AG04450 (cell line): ENCODE data around the gene PRKCZ. TPM values are rescaled to one million over a fixed set of nuclear protein-coding genes. Genes with fewer than 3 reads are reported as not detected.

Experiments
- CTCF ChIA-PET: fragments of 300-600, 350-600 bp; formaldehyde crosslinking; extraction: SDS; loops from one replicate; lab custom pipeline; 2022; ENCODE audit warnings: antibody characterized with exemption, inconsistent platforms; lab: Charles Lee
- POLR2A ChIA-PET: fragments of 350-600 bp; formaldehyde crosslinking; extraction: SDS; loops from one replicate; lab custom pipeline; 2021; ENCODE audit warnings: antibody characterized with exemption, inconsistent platforms; lab: Yijun Ruan, JAX
- DNase-seq: peaks from one replicate; pipeline ENCODE4 v3.0.0-alpha.2; 2011; ENCODE audit warnings: low read depth, low spot score
- H3K27ac ChIP-seq: one replicate; pipeline ENCODE4 v1.5.1; 2012; ENCODE audit warnings: low read depth, low read length, control low read depth
- H3K27me3 ChIP-seq: one replicate; pipeline ENCODE4 v1.6.0; 2012; ENCODE audit warnings: low read length; ENCODE audit not compliant: control insufficient read depth, insufficient read depth
- H3K4me3 ChIP-seq: 2 replicates; pipeline ENCODE4 v1.5.1; 2011; ENCODE audit warnings: mild to moderate bottlenecking, low read depth, low read length, control low read depth
- H3K9me3 ChIP-seq: 2 replicates; pipeline ENCODE4 v1.5.1; 2012; ENCODE audit warnings: low read length; ENCODE audit not compliant: control insufficient read depth, insufficient read depth
- CTCF ChIP-seq: IDR thresholded peaks from 2 replicates; pipeline ENCODE4 v1.5.1; 2011; ENCODE audit warnings: low read depth, low read length, control low read depth, inconsistent platforms
- polyA plus RNA-seq: library from polyadenylated mRNA; depleted of rRNA; stranded (reverse); fragments of >200 nt; gene quantifications from 2 replicates; pipeline ENCODE4 v1.2.3, GENCODE V29; 2011

PRKCZ gene
- polyA plus RNA-seq, 1 experiment = 3.0 TPM

- Histone ChIP-seq H3K27me3 (peaks cover 17% of the 10 kb centered on the region), H3K4me3 (no peak overlapping the region), H3K9me3 (no peaks in the 10 kb centered on the region; the same call in 1 of the 2 replicates), H3K27ac (no peak overlapping the region)
- no peak for DNase-seq
- no peak for TF ChIP-seq CTCF
- POLR2A ChIA-PET = no interaction called here
- CTCF ChIA-PET = no interaction called here
These were observed 17.0 kb upstream of the PRKCZ start for GRCh38 chr1:2033165-2033564.

GRCh38 chr1:2036287-2036686, 13.9 kb upstream of the PRKCZ start:
- Histone ChIP-seq H3K27ac (no peak overlapping the region), H3K27me3 (peaks cover 19% of the 10 kb centered on the region), H3K9me3 (no peaks in the 10 kb centered on the region), H3K4me3 (no peak overlapping the region)
- no peak for DNase-seq
- POLR2A ChIA-PET = no interaction called here
- no peak for TF ChIP-seq CTCF
- CTCF ChIA-PET = interaction anchor here (1.2 kb wide), 1 partner anchor 8 kb away, joined by 4 read pairs; no protein-coding TSS in a partner anchor

GRCh38 chr1:2037314-2037979, 12.8 kb upstream of the PRKCZ start:
- ChIA-PET POLR2A (no interaction called here), CTCF (interaction anchor here (1.2 kb wide), 1 partner anchor 102 kb away, joined by 3 read pairs; no protein-coding TSS in a partner anchor)
- no peak for DNase-seq
- H3K27ac ChIP-seq = no peak overlapping the region
- peaks cover 21% of the 10 kb centered on the region for H3K27me3 ChIP-seq
- H3K4me3 ChIP-seq = no peak overlapping the region
- no peaks in the 10 kb centered on the region for H3K9me3 ChIP-seq
- no peak for TF ChIP-seq CTCF

GRCh38 chr1:2038229-2038628, 12.0 kb upstream of the PRKCZ start:
- Histone ChIP-seq H3K4me3 (no peak overlapping the region), H3K27ac (no peak overlapping the region), H3K27me3 (peaks cover 15% of the 10 kb centered on the region), H3K9me3 (no peaks in the 10 kb centered on the region)
- no peak for DNase-seq
- POLR2A ChIA-PET = no interaction called here
- no peak for TF ChIP-seq CTCF
- CTCF ChIA-PET = no interaction called here

GRCh38 chr1:2039251-2039650, 11.0 kb upstream of the PRKCZ start:
- H3K27ac ChIP-seq = no peak overlapping the region
- peaks cover 15% of the 10 kb centered on the region for H3K27me3 ChIP-seq
- TF ChIP-seq CTCF = no peak
- no peak overlapping the region for H3K4me3 ChIP-seq
- H3K9me3 ChIP-seq = no peaks in the 10 kb centered on the region
- DNase-seq = no peak
- CTCF ChIA-PET = no interaction called here
- POLR2A ChIA-PET = no interaction called here
